Right cardiac atrium (tissue), 5 donors: Measurements from ENCODE around the gene UBB. TPM values are rescaled to one million over a fixed set of nuclear protein-coding genes. Genes with fewer than 3 reads are reported as not detected.
"Not testable (repeated sequence)": the region's sequence is repeated elsewhere in the genome, so short reads cannot be mapped to it uniquely, and the experiment has no call there.

ENCODE experiments used
- ATAC-seq, 2 donors: fragments of 200-7000 bp; cut with Tn5 transposase; one replicate each; pipeline versions ENCODE4 v1.8.0 to v1.9.1; 2020; ENCODE audit warnings: moderate library complexity in 2 of 2, mild to moderate bottlenecking in 1 of 2
- DNase-seq, 3 donors: peaks; one replicate each; pipeline ENCODE4 v3.0.0-alpha.2; 2020
- H3K27ac ChIP-seq: one replicate; pipeline ENCODE4 v1.5.1; 2013; ENCODE audit warnings: mild to moderate bottlenecking, low read length, control low read depth, moderate library complexity
- H3K27me3 ChIP-seq: one replicate; pipeline ENCODE4 v1.6.1; 2013; ENCODE audit not compliant: control insufficient read depth, insufficient read depth
- H3K4me1 ChIP-seq: one replicate; pipeline ENCODE4 v1.6.1; 2013; ENCODE audit warnings: low read length; ENCODE audit not compliant: control insufficient read depth, insufficient read depth
- H3K4me3 ChIP-seq: one replicate; pipeline ENCODE4 v1.5.1; 2013; ENCODE audit warnings: low read length, control low read depth
- H3K9me3 ChIP-seq: one replicate; pipeline ENCODE4 v1.6.1; 2013; ENCODE audit warnings: low read length; ENCODE audit not compliant: control insufficient read depth
- WGBS: extraction: QIAGEN DNeasy Blood & Tissue Kit; methylation state at CpG from one replicate; pipeline ENCODE4 v1.1.7; 2013; 5-methylcytosine and 5-hydroxymethylcytosine counted together
- intact Hi-C, 4 donors: fragments of 100-400 bp; cut with DNase I; formaldehyde crosslinking; loops; one replicate each; pipeline versions ENCODE4 v1.11.0 to v1.14.0; 2022 to 2023
- polyA plus RNA-seq: library from polyadenylated mRNA; stranded (reverse); fragments of 200-250 nt; gene quantifications from one replicate; pipeline ENCODE4 v1.2.3, GENCODE V29; 2013
- total RNA-seq, 4 donors: library from RNA; stranded (reverse); fragmentation: NEBNext Ultra II Directional; extraction: Animal tissue kit (Norgen Biotek cat#: 25700); gene quantifications; one replicate each; pipeline ENCODE4 v1.2.1, GENCODE V29; 2021
- donor health status: healthy with polysubstance abuse.
- donor health status: DM: no; HTN: yes; CAD: no.
- donor health status: DM: no; HTN: no; CAD: no.
- donor health status: DM: no; HTN: yes; CAD: no; lungs with severe emphysema.
- donor health status: DM: yes; HTN: yes; CAD: no.

The UBB gene
- total and polyA plus RNA-seq, 5 donors, result 1,353 to 1,780 (median 1,520) TPM

DNA sequence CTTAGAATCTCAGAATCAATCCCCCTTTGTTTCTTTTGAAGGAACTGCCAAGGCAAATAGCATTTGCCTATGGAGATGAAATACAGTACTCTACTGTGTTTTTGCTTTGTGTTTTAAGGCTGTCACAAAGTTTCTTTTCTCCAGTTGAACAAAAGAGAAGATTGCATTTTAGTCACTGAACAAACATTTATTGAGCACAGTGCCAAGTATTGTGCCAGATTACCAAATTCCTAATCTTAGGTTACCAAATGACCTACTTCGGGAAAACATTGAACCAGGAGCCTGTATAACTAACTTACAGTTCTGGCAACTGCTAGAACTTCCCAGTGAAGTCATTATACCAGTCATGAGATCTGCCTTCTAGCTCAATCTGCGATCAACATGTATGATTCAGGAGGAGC lies 3.0 kb upstream of the UBB start:
- no peak overlapping the region for H3K4me3 ChIP-seq
- WGBS, result 66% methylated on average over 2 of the region's 2 CpGs
- no peak for ATAC-seq
- H3K27me3 ChIP-seq, result no peaks in the 10 kb centered on the region
- H3K27ac ChIP-seq, result no peak overlapping the region
- intact Hi-C loops, result no loop called here
- H3K4me1 ChIP-seq, result no peaks in the 10 kb centered on the region
- no peaks in the 10 kb centered on the region for H3K9me3 ChIP-seq
- DNase-seq, result no peak

DNA sequence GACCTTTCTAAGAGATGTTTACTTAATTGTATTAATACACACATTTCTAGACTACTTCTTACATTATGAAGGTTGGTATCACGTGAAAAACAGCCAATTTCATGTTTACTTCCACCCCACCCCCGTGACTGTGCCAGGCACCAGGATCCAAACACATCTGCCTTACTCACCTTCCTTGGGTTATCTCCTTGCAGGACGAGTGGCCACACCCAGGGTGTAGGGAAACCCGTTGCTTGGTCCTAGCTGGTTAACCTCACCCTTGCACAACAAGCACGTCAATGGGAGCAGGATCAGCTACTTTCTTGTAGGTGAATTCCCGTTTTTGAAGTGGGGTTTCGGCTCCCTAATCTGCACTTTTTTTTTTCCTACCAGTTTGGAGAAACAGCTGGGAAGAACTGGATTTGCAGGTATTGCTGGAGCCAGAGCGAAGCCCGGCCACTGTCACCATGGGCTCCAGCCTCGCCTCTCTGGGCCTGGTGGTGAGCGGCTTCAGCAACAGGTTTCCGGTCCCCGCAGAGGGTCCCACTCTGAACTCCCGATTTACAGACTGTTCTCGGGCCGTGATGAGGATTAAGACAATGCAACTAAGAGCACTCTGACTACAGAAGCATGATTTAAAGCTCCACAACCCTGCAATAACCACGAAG lies 2.1 kb upstream of the UBB start:
- H3K27ac ChIP-seq, result no peak overlapping the region
- WGBS, result 81% methylated on average over 17 of the region's 17 CpGs
- no peaks in the 10 kb centered on the region for H3K4me1 ChIP-seq
- intact Hi-C loops, result no loop called here
- H3K27me3 ChIP-seq, result no peaks in the 10 kb centered on the region
- H3K9me3 ChIP-seq, result no peaks in the 10 kb centered on the region
- ATAC-seq (no peak), DNase-seq (no peak)
- no peak overlapping the region for H3K4me3 ChIP-seq

- WGBS, result 85% methylated on average over 8 of the region's 8 CpGs
- no peak overlapping the region for H3K4me3 ChIP-seq
- no peak overlapping the region for H3K27ac ChIP-seq
- ATAC-seq (no peak), DNase-seq (no peak)
- no peaks in the 10 kb centered on the region for H3K4me1 ChIP-seq
- intact Hi-C loops, result no loop called here
- H3K9me3 ChIP-seq, result no peaks in the 10 kb centered on the region
- H3K27me3 ChIP-seq, result no peaks in the 10 kb centered on the region
These were observed 1.2 kb upstream of the UBB start for GRCh38 chr17:16379654-16380053.

DNA sequence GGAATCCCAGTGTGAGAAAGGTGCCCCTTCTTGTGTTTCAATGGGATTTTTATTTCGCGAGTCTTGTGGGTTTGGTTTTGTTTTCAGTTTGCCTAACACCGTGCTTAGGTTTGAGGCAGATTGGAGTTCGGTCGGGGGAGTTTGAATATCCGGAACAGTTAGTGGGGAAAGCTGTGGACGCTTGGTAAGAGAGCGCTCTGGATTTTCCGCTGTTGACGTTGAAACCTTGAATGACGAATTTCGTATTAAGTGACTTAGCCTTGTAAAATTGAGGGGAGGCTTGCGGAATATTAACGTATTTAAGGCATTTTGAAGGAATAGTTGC lies 567 bp downstream of the UBB start:
- WGBS, result 2% methylated on average over 14 of the region's 14 CpGs
- intact Hi-C loops, result no loop called here
- Histone ChIP-seq H3K27ac (peak overlapping the region; percentile 85), H3K27me3 (no peaks in the 10 kb centered on the region), H3K9me3 (no peaks in the 10 kb centered on the region), H3K4me1 (no peaks in the 10 kb centered on the region), H3K4me3 (peak overlapping the region; percentile 90)
- no peak for DNase-seq
- no peak for ATAC-seq

GRCh38 chr17:16383216-16383615 lies 2.3 kb downstream of the UBB start:
- WGBS, result 60% methylated on average over 4 of the region's 4 CpGs
- intact Hi-C loops, result no loop called here
- Histone ChIP-seq H3K4me1 (no peaks in the 10 kb centered on the region), H3K27ac (no peak overlapping the region), H3K9me3 (no peaks in the 10 kb centered on the region), H3K4me3 (no peak overlapping the region), H3K27me3 (no peaks in the 10 kb centered on the region)
- ATAC-seq (no peak), DNase-seq (no peak)

DNA sequence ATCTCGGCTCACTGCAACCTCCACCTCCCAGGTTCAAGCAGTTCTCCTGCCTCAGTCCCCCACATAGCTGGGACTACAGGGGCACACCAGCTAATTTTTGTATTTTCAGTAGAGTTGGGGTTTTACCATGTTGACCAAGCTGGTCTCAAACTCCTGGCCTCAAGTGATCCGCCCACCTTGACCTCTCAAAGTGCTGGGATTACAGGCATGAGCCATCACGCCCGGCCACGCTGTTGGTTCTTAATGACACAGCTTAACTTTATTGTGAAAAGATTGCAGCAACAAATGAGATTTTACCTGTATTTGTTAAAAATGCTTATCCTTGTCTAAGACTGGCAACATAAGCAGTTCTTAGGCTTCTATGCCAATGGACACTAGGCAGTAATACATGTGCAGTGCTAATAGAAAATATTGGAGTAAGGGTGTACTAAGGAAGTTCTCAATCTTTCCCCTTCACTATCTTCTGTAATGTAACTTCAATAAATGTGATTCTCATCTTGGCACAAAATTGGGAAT lies 2.9 kb downstream of the UBB start:
- Histone ChIP-seq H3K27ac (no peak overlapping the region), H3K4me1 (no peaks in the 10 kb centered on the region), H3K9me3 (no peaks in the 10 kb centered on the region), H3K27me3 (no peaks in the 10 kb centered on the region), H3K4me3 (no peak overlapping the region)
- WGBS, result 87% methylated on average over 5 of the region's 5 CpGs
- intact Hi-C loops, result no loop called here
- ATAC-seq (no peak), DNase-seq (no peak)

- no peaks in the 10 kb centered on the region for H3K4me1 ChIP-seq
- WGBS, result 75% methylated on average over 5 of the region's 5 CpGs
These were observed 3.7 kb downstream of the UBB start for GRCh38 chr17:16384557-16384956.

GRCh38 chr17:16386126-16386507 lies 5.2 kb downstream of the UBB start:
- 49% methylated on average over 23 of the region's 23 CpGs for WGBS
- H3K27me3 ChIP-seq, ATAC-seq, H3K9me3 ChIP-seq, H3K27ac ChIP-seq, DNase-seq, H3K4me1 ChIP-seq, intact Hi-C loops: not testable (repeated sequence)
- peak overlapping the region; percentile 69 for H3K4me3 ChIP-seq

More at GRCh38 chr17:16384557-16384956, 3.7 kb downstream of the UBB start:
- intact Hi-C loops, result no loop called here
- H3K27me3 ChIP-seq, result no peaks in the 10 kb centered on the region
- no peak overlapping the region for H3K27ac ChIP-seq
- no peaks in the 10 kb centered on the region for H3K9me3 ChIP-seq
- no peak overlapping the region for H3K4me3 ChIP-seq
- DNase-seq (no peak), ATAC-seq (no peak)

GRCh38 chr17:16391451-16391850 lies 10.6 kb downstream of the UBB start:
- no peak for DNase-seq
- intact Hi-C loops, result no loop called here
- Histone ChIP-seq H3K4me1 (peaks cover 2% of the 10 kb centered on the region), H3K9me3 (no peaks in the 10 kb centered on the region), H3K27me3 (no peaks in the 10 kb centered on the region), H3K27ac (no peak overlapping the region), H3K4me3 (no peak overlapping the region)
- no peak for ATAC-seq
- 93% methylated on average over 13 of the region's 13 CpGs for WGBS

DNA sequence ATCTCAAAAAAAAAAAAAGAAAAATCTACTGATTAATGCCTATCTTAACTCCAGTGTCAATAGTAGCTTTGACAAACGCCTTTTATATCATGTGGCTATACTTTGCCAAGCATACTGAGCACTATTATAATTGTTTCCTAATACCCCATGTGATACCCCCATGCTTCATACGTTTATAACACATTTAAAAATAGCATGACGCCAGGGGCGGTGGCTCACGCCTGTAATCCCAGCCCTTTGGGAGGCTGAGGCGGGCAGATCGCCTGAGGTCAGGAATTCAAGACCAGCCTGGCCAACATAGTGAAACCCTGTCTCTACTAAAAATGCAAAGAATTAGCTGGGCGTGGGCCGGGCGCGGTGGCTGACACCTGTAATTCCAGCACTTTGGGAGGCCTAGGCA lies 11.6 kb downstream of the UBB start:
- intact Hi-C loops, H3K27ac ChIP-seq, ATAC-seq, H3K9me3 ChIP-seq, H3K4me1 ChIP-seq, DNase-seq, H3K27me3 ChIP-seq, H3K4me3 ChIP-seq: not testable (repeated sequence)
- 87% methylated on average over 11 of the region's 11 CpGs for WGBS

GRCh38 chr17:16395887-16396286 lies 15.0 kb downstream of the UBB start:
- H3K4me3 ChIP-seq, H3K4me1 ChIP-seq, H3K9me3 ChIP-seq, H3K27me3 ChIP-seq, intact Hi-C loops: not testable (repeated sequence)
- ATAC-seq (peak; percentile 86 to 95), DNase-seq (peak; percentile 60 to 80 (median 73))
- 57% methylated on average over 4 of the region's 4 CpGs for WGBS
- H3K27ac ChIP-seq, result peak overlapping the region; percentile 82

DNA sequence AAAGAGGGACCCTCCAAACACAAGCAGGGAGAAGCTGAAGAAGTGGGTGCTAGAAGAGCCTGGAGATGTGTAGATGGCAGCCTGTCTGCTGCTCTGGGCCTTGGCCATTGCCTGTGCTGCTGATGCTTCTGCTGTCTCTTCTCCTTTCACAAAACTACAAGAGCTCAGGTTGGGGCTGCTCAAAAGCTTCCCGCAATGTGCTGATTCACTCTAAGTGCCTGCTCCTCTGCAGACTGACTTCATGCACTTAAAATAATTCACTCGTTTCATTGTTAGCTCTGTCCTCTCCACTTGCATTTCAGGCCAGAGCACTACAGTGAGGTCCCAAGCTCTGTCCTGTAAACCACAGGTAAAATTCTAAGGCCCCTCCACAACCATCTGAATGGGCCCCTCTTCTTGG lies 15.8 kb downstream of the UBB start:
- WGBS, result 35% methylated on average over 2 of the region's 2 CpGs
- H3K27me3 ChIP-seq, H3K4me3 ChIP-seq, H3K4me1 ChIP-seq, DNase-seq, H3K27ac ChIP-seq, H3K9me3 ChIP-seq, intact Hi-C loops: not testable (repeated sequence)
- peak; percentile 39 to 58 for ATAC-seq
